Activated B cell treated with CpG ODN at 0.5 μM for 24 hours (primary cell): ENCODE results near the gene FAAP20. TPM values are rescaled to one million over a fixed set of nuclear protein-coding genes. Genes with fewer than 3 reads are reported as not detected.
A peak's percentile ranks its signal among the peaks of the same experiment; 100 is the strongest.

Source experiments
- ATAC-seq: fragments of 200-7000 bp; cut with Tn5 transposase; one replicate; pipeline ENCODE4 v1.10.0; 2021; ENCODE audit warnings: low read depth, mild to moderate bottlenecking, moderate library complexity
- CTCF ChIA-PET: fragments of 350-600 bp; sonication (Branson Sonifier 250); formaldehyde crosslinking; loops from one replicate; lab custom pipeline; 2021; ENCODE audit warnings: antibody characterized with exemption; lab: Charles Lee
- POLR2A ChIA-PET: fragments of 350-600 bp; sonication (Branson Sonifier 250); formaldehyde crosslinking; loops from one replicate; lab custom pipeline; 2021; ENCODE audit warnings: antibody characterized with exemption; lab: Charles Lee
- DNase-seq: peaks from one replicate; pipeline ENCODE4 v3.0.0; 2022
- H3K27ac Mint-ChIP-seq: one replicate; pipeline ENCODE4 v1.8.0; 2020; ENCODE audit warnings: mixed read lengths
- H3K27me3 Mint-ChIP-seq: one replicate; pipeline ENCODE4 v1.8.0; 2021; ENCODE audit warnings: mixed read lengths
- H3K36me3 Mint-ChIP-seq: one replicate; pipeline ENCODE4 v1.8.0; 2021; ENCODE audit warnings: low read depth, mixed read lengths
- H3K4me1 Mint-ChIP-seq: one replicate; pipeline ENCODE4 v1.8.0; 2021; ENCODE audit warnings: mixed read lengths
- H3K4me3 Mint-ChIP-seq: one replicate; pipeline ENCODE4 v1.8.0; 2020; ENCODE audit warnings: mild to moderate bottlenecking, mixed read lengths
- H3K9me3 Mint-ChIP-seq: one replicate; pipeline ENCODE4 v1.8.0; 2020; ENCODE audit warnings: mixed read lengths
- intact Hi-C: fragments of 100-400 bp; cut with micrococcal nuclease; formaldehyde crosslinking; loops from one replicate; pipeline ENCODE4 v1.15.1; 2024
- total RNA-seq: library from RNA; stranded (reverse); gene quantifications from 2 replicates; pipeline ENCODE4 v1.2.3, GENCODE V29; 2022
- TF ChIP-seq, protein P1 (sequence below): fragments of 200-600 bp; IDR thresholded peaks from one replicate; pipeline ENCODE4 v1.8.0; 2022; ENCODE audit warnings: antibody characterized with exemption, mild to moderate bottlenecking

The FAAP20 gene
- total RNA-seq, 1 donor from 2014 or later: 73.7 TPM

DNA sequence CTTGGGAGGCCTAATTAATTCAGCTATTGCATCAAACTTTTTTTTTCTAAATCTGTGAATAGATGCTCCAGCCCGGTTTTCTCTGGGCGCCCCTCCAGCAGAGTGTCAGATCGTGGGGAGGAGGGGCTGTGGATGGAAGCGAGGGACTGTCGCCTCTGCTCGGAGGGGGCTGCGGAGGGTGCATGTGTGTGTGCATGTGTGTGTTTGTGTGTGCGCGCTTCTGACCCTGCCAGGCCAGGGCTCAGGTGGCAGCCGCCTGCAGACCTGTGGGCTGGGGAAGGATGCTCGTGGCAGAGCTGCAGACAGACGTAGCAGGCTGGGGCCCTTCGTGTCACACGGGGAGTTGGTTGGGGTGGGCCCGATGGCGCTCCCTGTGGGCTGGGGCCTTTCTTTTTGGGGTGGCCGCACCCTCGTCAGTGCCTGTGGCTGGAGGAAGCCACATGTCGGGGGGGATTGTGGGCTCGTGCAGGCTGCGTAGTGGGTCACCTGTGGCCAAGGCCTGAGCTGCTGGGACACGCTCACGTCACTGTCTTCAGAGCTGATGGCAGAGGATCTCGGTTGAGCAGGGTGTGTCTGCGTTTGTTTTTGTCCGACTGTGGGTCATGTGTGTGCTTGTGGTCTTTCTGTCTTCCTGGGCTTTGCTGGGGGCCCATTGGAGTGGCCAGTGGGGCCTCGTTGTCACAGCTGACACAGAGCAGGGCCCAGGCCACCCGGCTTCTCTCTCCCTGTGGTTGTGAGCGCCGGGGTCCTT lies 36.4 kb upstream of the FAAP20 start:
- Mint-ChIP-seq H3K4me3 (peak overlapping the region; percentile 95), H3K9me3 (no peaks in the 10 kb centered on the region), H3K27ac (peak overlapping the region; percentile 76), H3K4me1 (peaks cover 70% of the 10 kb centered on the region), H3K36me3 (peaks cover 11% of the 10 kb centered on the region), H3K27me3 (no peaks in the 10 kb centered on the region)
- ChIA-PET CTCF (no interaction called here), POLR2A (interaction anchor here (0.7 to 4.3 kb wide), 8 partner anchors 26 to 325 kb away, joined by 3 to 46 read pairs (median 3); partner anchors contain the start of genes MORN1, RER1 and TNFRSF14)
- ATAC-seq (no peak), DNase-seq (no peak)
- intact Hi-C loops: no loop called here
- TF ChIP-seq, protein P1, sequence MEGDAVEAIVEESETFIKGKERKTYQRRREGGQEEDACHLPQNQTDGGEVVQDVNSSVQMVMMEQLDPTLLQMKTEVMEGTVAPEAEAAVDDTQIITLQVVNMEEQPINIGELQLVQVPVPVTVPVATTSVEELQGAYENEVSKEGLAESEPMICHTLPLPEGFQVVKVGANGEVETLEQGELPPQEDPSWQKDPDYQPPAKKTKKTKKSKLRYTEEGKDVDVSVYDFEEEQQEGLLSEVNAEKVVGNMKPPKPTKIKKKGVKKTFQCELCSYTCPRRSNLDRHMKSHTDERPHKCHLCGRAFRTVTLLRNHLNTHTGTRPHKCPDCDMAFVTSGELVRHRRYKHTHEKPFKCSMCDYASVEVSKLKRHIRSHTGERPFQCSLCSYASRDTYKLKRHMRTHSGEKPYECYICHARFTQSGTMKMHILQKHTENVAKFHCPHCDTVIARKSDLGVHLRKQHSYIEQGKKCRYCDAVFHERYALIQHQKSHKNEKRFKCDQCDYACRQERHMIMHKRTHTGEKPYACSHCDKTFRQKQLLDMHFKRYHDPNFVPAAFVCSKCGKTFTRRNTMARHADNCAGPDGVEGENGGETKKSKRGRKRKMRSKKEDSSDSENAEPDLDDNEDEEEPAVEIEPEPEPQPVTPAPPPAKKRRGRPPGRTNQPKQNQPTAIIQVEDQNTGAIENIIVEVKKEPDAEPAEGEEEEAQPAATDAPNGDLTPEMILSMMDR: no peak

DNA sequence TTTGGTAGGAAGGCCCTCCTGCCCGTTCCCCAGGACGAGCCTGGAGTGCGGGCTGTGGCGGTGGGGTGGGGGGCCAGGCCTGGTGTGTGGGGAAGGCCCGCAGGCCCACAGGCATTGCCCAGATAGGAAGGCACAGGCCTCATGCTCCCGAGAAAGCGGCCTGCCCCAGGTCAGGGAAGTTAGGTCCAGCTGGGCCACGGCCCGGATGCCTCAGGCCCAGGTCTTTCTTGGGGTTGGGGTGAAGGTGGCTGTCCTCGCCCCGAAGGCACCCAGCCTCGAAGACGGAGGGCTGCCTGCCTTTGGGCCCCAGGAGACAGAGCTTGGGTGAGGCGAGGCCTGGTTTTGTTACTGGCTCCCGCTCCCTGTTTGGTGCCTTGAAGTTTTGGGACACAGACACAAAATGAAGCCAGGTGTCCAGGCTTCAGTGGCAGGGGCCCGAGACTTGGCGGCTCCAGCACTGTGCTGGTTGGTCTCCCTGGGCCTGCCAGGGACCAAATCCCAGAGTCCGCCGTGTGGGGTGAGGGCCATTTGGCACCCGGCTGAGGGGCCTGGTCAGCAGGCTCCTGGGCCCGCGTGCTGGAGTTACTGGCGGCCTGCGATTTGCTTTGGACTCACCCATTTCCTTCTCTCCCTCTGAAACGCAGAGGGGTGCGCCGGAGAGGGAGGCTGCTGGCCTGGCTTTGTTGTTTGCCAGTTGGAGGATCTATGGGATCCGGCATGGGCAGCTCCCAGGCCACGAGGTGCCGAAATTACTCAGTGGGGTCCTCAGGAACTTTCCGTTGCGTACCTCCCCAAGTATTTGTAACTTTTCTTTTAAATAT lies 35.5 kb upstream of the FAAP20 start:
- no peak for ATAC-seq
- peak overlapping the region; percentile 76 for H3K27ac Mint-ChIP-seq
- ChIA-PET CTCF (interaction anchor here (0.9 to 1.6 kb wide), 3 partner anchors 60 to 152 kb away, joined by 3 to 6 read pairs (median 3); no protein-coding TSS in a partner anchor), POLR2A (interaction anchor here (0.6 to 4.3 kb wide), 14 partner anchors 18 to 161 kb away, joined by 3 to 46 read pairs (median 4); partner anchors contain the start of genes FAAP20, MORN1 and RER1)
- peaks cover 62% of the 10 kb centered on the region for H3K4me1 Mint-ChIP-seq
- TF ChIP-seq, protein P1: no peak
- peak overlapping the region; percentile 95 for H3K4me3 Mint-ChIP-seq
- no peaks in the 10 kb centered on the region for H3K9me3 Mint-ChIP-seq
- peaks cover 11% of the 10 kb centered on the region for H3K36me3 Mint-ChIP-seq
- intact Hi-C loops: no loop called here
- no peaks in the 10 kb centered on the region for H3K27me3 Mint-ChIP-seq
- DNase-seq: no peak

- H3K4me3 Mint-ChIP-seq: peak overlapping the region; percentile 95
- ChIA-PET CTCF (interaction anchor here (0.7 to 1.6 kb wide), 10 partner anchors 34 to 318 kb away, joined by 3 to 6 read pairs (median 3); partner anchors contain the start of genes FAAP20, MORN1 and RER1), POLR2A (interaction anchor here (0.5 to 4.3 kb wide), 22 partner anchors 19 to 1301 kb away, joined by 3 to 46 read pairs (median 8); partner anchors contain the start of genes FAAP20, MORN1 and RER1)
- intact Hi-C loops: no loop called here
- peak; percentile 55 for DNase-seq
- TF ChIP-seq, protein P1: no peak
- peaks cover 53% of the 10 kb centered on the region for H3K4me1 Mint-ChIP-seq
- H3K27me3 Mint-ChIP-seq: no peaks in the 10 kb centered on the region
- H3K36me3 Mint-ChIP-seq: peaks cover 11% of the 10 kb centered on the region
- no peak for ATAC-seq
- no peaks in the 10 kb centered on the region for H3K9me3 Mint-ChIP-seq
- H3K27ac Mint-ChIP-seq: peak overlapping the region; percentile 88
Measured at GRCh38 chr1:2229037-2229864, 34.7 kb upstream of the FAAP20 start.

DNA sequence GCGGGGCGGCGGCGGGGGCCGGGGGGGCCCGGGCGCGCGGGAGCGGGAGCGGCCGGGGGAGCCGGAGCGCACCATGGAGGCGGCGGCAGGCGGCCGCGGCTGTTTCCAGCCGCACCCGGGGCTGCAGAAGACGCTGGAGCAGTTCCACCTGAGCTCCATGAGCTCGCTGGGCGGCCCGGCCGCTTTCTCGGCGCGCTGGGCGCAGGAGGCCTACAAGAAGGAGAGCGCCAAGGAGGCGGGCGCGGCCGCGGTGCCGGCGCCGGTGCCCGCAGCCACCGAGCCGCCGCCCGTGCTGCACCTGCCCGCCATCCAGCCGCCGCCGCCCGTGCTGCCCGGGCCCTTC lies 34.1 kb upstream of the FAAP20 start:
- peaks cover 11% of the 10 kb centered on the region for H3K36me3 Mint-ChIP-seq
- CTCF ChIA-PET: interaction anchor here (0.7 to 1.6 kb wide), 9 partner anchors 34 to 319 kb away, joined by 3 to 6 read pairs (median 3); partner anchors contain the start of genes FAAP20, MORN1 and RER1
- no peak for ATAC-seq
- POLR2A ChIA-PET: interaction anchor here (0.5 to 4.3 kb wide), 18 partner anchors 20 to 1302 kb away, joined by 3 to 46 read pairs (median 8); partner anchors contain the start of genes FAAP20, MORN1 and RER1
- no peaks in the 10 kb centered on the region for H3K27me3 Mint-ChIP-seq
- intact Hi-C loops: no loop called here
- peak overlapping the region; percentile 95 for H3K4me3 Mint-ChIP-seq
- TF ChIP-seq, protein P1: no peak
- H3K27ac Mint-ChIP-seq: peak overlapping the region; percentile 88
- no peaks in the 10 kb centered on the region for H3K9me3 Mint-ChIP-seq
- no peak for DNase-seq
- H3K4me1 Mint-ChIP-seq: peaks cover 47% of the 10 kb centered on the region
